BJ (cell line): Measurements from ENCODE around the gene GHRHR. TPM values are rescaled to one million over a fixed set of nuclear protein-coding genes. Genes with fewer than 3 reads are reported as not detected.

ENCODE experiments used
- CTCF ChIA-PET: fragments of 350-600 bp; formaldehyde crosslinking; extraction: SDS; loops from one replicate; lab custom pipeline; 2021; ENCODE audit warnings: antibody characterized with exemption, inconsistent platforms; lab: Yijun Ruan, JAX
- POLR2A ChIA-PET: fragments of 300-600 bp; sonication (Branson Sonifier 250); formaldehyde crosslinking; extraction: SDS; loops from one replicate; lab custom pipeline; 2021; ENCODE audit warnings: antibody characterized with exemption; lab: Charles Lee
- DNase-seq: peaks from one replicate; pipeline ENCODE4 v3.0.0-alpha.2; 2011; ENCODE audit warnings: low read depth
- H3K27me3 ChIP-seq: 2 replicates; pipeline ENCODE4 v1.6.0; 2011; ENCODE audit warnings: low read length; ENCODE audit not compliant: control insufficient read depth, insufficient read depth
- H3K36me3 ChIP-seq: 2 replicates; pipeline ENCODE4 v1.5.1; 2011; ENCODE audit warnings: low read length; ENCODE audit not compliant: control insufficient read depth, insufficient read depth
- H3K4me3 ChIP-seq: 2 replicates; pipeline ENCODE4 v1.5.1; 2011; ENCODE audit warnings: low read depth, mild to moderate bottlenecking, control low read depth, low read length
- polyA plus RNA-seq: library from polyadenylated mRNA; depleted of rRNA; stranded (reverse); fragments of >200 nt; gene quantifications from 2 replicates; pipeline ENCODE4 v1.2.3, GENCODE V29; 2011
- TF ChIP-seq, protein P1 (sequence below): IDR thresholded peaks from 2 replicates; pipeline ENCODE4 v1.5.1; 2011; ENCODE audit warnings: low read depth, mild to moderate bottlenecking, control low read depth, inconsistent platforms, low read length, moderate library complexity; ENCODE audit not compliant: insufficient read depth

The GHRHR gene
- polyA plus RNA-seq, 1 experiment = not detected

DNA sequence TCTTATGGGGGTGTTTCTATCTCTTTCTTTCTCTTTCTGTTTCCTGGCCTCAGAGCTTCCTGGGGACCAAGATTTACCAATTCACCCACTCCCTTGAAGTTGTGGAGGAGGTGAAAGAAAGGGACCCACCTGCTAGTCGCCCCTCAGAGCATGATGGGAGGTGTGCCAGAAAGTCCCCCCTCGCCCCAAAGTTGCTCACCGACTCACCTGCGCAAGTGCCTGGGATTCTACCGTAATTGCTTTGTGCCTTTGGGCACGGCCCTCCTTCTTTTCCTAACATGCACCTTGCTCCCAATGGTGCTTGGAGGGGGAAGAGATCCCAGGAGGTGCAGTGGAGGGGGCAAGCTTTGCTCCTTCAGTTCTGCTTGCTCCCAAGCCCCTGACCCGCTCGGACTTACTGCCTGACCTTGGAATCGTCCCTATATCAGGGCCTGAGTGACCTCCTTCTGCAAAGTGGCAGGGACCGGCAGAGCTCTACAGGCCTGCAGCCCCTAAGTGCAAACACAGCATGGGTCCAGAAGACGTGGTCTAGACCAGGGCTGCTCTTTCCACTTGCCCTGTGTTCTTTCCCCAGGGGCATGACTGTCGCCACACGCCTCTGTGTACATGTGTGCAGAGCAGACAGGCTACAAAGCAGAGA lies 39.9 kb upstream of the GHRHR start:
- no peak overlapping the region for H3K4me3 ChIP-seq
- 0 out of 2 replicates have a peak, but pooled peaks cover 1% of the 10 kb centered on the region for H3K27me3 ChIP-seq
- CTCF ChIA-PET = interaction anchor here (1.4 to 6.4 kb wide), 2 partner anchors 14 to 60 kb away, joined by 5 to 51 read pairs; no protein-coding TSS in a partner anchor
- POLR2A ChIA-PET = no interaction called here
- H3K36me3 ChIP-seq = no peaks in the 10 kb centered on the region
- no peak for DNase-seq
- TF ChIP-seq, protein P1, sequence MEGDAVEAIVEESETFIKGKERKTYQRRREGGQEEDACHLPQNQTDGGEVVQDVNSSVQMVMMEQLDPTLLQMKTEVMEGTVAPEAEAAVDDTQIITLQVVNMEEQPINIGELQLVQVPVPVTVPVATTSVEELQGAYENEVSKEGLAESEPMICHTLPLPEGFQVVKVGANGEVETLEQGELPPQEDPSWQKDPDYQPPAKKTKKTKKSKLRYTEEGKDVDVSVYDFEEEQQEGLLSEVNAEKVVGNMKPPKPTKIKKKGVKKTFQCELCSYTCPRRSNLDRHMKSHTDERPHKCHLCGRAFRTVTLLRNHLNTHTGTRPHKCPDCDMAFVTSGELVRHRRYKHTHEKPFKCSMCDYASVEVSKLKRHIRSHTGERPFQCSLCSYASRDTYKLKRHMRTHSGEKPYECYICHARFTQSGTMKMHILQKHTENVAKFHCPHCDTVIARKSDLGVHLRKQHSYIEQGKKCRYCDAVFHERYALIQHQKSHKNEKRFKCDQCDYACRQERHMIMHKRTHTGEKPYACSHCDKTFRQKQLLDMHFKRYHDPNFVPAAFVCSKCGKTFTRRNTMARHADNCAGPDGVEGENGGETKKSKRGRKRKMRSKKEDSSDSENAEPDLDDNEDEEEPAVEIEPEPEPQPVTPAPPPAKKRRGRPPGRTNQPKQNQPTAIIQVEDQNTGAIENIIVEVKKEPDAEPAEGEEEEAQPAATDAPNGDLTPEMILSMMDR = no peak

DNA sequence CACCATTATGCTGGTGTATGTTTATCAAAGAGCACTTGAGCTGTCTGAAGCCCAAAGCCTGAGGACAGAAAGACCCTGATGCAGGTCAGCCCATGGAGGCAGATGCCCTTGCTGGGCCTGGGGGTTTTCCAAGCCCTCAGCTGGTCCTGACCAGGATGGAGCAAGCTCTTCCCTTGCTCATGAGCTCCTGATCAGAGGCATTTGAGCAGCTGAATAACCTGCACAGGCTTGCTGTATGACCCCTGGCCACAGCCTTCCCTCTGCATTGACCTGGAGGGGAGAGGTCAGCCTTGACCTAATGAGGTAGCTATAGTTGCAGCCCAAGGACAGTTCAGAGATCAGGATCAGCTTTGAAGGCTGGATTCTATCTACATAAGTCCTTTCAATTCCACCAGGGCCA lies 39.1 kb upstream of the GHRHR start:
- TF ChIP-seq, protein P1 = no peak
- DNase-seq = no peak
- Histone ChIP-seq H3K27me3 (peaks cover 2% of the 10 kb centered on the region; the same call in 1 of the 2 replicates), H3K36me3 (no peaks in the 10 kb centered on the region), H3K4me3 (no peak overlapping the region)
- POLR2A ChIA-PET = no interaction called here
- CTCF ChIA-PET = interaction anchor here (1.4 to 6.4 kb wide), 2 partner anchors 13 to 59 kb away, joined by 5 to 51 read pairs; no protein-coding TSS in a partner anchor

DNA sequence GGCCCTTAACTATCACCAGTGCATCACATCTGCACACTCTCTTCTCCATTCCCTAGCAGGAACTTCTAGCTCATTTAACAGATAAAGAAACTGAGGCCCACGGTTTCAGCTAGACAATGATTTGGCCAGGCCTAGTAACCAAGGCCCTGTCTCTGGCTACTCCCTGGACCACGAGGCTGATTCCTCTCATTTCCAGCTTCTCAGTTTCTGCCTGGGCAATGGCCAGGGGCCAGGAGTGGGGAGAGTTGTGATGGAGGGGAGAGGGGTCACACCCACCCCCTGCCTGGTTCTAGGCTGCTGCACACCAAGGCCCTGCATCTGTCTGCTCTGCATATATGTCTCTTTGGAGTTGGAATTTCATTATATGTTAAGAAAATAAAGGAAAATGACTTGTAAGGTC lies 38.6 kb upstream of the GHRHR start:
- ChIA-PET CTCF (interaction anchor here (6.4 kb wide), 1 partner anchor 13 kb away, joined by 51 read pairs; no protein-coding TSS in a partner anchor), POLR2A (no interaction called here)
- no peak overlapping the region for H3K4me3 ChIP-seq
- TF ChIP-seq, protein P1 = no peak
- H3K27me3 ChIP-seq = peaks cover 5% of the 10 kb centered on the region; the same call in 1 of the 2 replicates
- DNase-seq = no peak
- no peaks in the 10 kb centered on the region for H3K36me3 ChIP-seq

DNA sequence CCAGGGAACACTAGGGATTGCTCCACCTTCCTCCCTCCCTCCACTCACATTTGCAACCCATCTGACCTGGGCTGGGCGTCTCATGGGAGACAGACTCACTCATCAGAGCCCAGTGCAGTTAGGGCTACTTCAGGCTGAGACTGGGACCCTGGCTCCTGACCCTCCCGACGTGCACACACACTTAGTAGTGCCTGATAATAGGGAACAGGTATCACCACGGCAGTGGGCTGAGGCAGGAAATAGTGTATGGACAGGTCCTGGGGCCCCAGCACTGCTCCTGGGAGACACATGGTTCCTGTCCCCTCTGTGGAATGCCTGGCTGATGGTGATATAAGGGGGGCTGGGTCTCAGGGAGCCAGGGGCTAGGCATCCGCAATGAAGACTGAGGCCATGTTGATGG lies 37.8 kb upstream of the GHRHR start:
- H3K4me3 ChIP-seq = no peak overlapping the region
- POLR2A ChIA-PET = no interaction called here
- CTCF ChIA-PET = no interaction called here
- DNase-seq = no peak
- TF ChIP-seq, protein P1 = no peak
- peaks cover 9% of the 10 kb centered on the region for H3K27me3 ChIP-seq
- no peaks in the 10 kb centered on the region for H3K36me3 ChIP-seq

DNA sequence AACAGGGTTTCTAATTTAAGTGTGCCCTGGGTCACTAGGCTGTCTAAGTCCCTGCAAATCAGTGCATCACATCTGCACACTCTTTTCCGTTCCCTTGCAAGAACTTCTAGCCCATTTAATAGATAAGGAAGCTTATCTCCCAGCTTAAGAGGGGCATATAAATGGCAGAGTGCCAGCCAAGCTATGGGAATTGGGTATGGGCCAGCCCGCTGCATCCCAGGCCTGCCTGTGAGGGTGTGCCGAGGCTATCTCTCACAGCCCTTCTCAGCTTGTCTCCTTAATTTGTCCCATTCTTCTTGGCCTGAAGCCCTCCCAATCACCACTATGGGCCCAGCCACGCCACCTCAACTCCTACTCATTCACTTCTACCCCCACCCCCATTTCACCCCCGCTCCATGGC lies 37.4 kb upstream of the GHRHR start:
- no peak for DNase-seq
- H3K36me3 ChIP-seq = no peaks in the 10 kb centered on the region
- TF ChIP-seq, protein P1 = no peak
- H3K4me3 ChIP-seq = no peak overlapping the region
- peaks cover 10% of the 10 kb centered on the region for H3K27me3 ChIP-seq
- CTCF ChIA-PET = no interaction called here
- POLR2A ChIA-PET = no interaction called here
